CD4-positive, alpha-beta T cell treated with Interleukin-10 for 1 hour (primary cell): ENCODE results near the gene LY9.
"Not testable (repeated sequence)": the region's sequence is repeated elsewhere in the genome, so short reads cannot be mapped to it uniquely, and the experiment has no call there.

Experiments
- DNase-seq: peaks from one replicate; pipeline ENCODE4 v3.0.0-alpha.2; 2020

Gene LY9

GRCh38 chr1:160866695-160867260 lies 70.8 kb downstream of the LY9 start:
- DNase-seq: no peak

- DNase-seq: not testable (repeated sequence)
Measured at GRCh38 chr1:160867651-160868050, 71.7 kb downstream of the LY9 start.

- no peak for DNase-seq
Measured at GRCh38 chr1:160868141-160868540, 72.2 kb downstream of the LY9 start.

GRCh38 chr1:160874935-160875334 lies 79.0 kb downstream of the LY9 start:
- no peak for DNase-seq

GRCh38 chr1:160875591-160875990 lies 79.6 kb downstream of the LY9 start:
- not testable (repeated sequence) for DNase-seq

GRCh38 chr1:160876311-160876710 lies 80.3 kb downstream of the LY9 start:
- DNase-seq: no peak

- DNase-seq: peak; percentile 64
Measured at GRCh38 chr1:160877221-160877620, 81.2 kb downstream of the LY9 start.
